Measurements from ENCODE around the gene CDC42BPG. TPM values are rescaled to one million over a fixed set of nuclear protein-coding genes. Genes with fewer than 3 reads are reported as not detected.

CDC42BPG gene
- total RNA-seq, 1 experiment from 2014 or later, result 24.9 TPM

GRCh38 chr11:64875369-64876228 lies 31.1 kb upstream of the CDC42BPG start:
- Histone ChIP-seq H3K79me2 (ENCODE audit: insufficient read depth, low read length) (no peaks in the 10 kb centered on the region), H3K23ac (ENCODE audit: insufficient read length, low read depth, low read length) (no peak overlapping the region), H3K4me2 (ENCODE audit: insufficient read depth, insufficient read length, low read length) (no peak overlapping the region), H2BK15ac (ENCODE audit: low read depth, low read length) (no peak overlapping the region), H2BK5ac (ENCODE audit: insufficient read length, low read length) (no peak overlapping the region), H3K27ac (ENCODE audit: insufficient read length, low read depth, low read length) (no peak overlapping the region), H3K27me3 (ENCODE audit: insufficient read depth, low read length) (no peaks in the 10 kb centered on the region), H4K8ac (replicated peaks; ENCODE audit: insufficient read length, low read depth, low read length) (no peak overlapping the region), H3K56ac (ENCODE audit: insufficient read length, low read depth, low read length) (no peak overlapping the region), H2BK12ac (ENCODE audit: insufficient read length, low read depth, low read length) (no peak overlapping the region), H4K20me1 (ENCODE audit: control insufficient read depth, insufficient read depth, insufficient read length) (no peaks in the 10 kb centered on the region), H4K5ac (ENCODE audit: insufficient read length, low read depth, low read length) (no peak overlapping the region), H2AFZ (ENCODE audit: low read length) (no peak overlapping the region), H4K91ac (ENCODE audit: insufficient read length, low read depth, low read length) (no peak overlapping the region), H2BK20ac (ENCODE audit: low read depth, low read length, poor library complexity, severe bottlenecking) (no peak overlapping the region), H3K14ac (ENCODE audit: insufficient read depth, low read length) (no peak overlapping the region), H3K9me3 (ENCODE audit: control insufficient read depth, low read depth, low read length) (no peaks in the 10 kb centered on the region), H3K79me1 (ENCODE audit: insufficient read depth, low read depth, low read length, poor library complexity, severe bottlenecking) (no peaks in the 10 kb centered on the region), H3T11ph (ENCODE audit: low read length) (no peak overlapping the region), H3K9ac (ENCODE audit: extremely low read depth, insufficient read length, low read length) (no peak overlapping the region), H3K18ac (ENCODE audit: insufficient read length, low read depth, low read length) (no peak overlapping the region), H2AK5ac (ENCODE audit: insufficient read length, low read length) (no peak overlapping the region), H2BK120ac (ENCODE audit: low read depth, low read length, poor library complexity, severe bottlenecking) (no peak overlapping the region), H3K23me2 (ENCODE audit: insufficient read length, low read depth, low read length, poor library complexity, severe bottlenecking) (peaks cover 19% of the 10 kb centered on the region), H3K4me1 (ENCODE audit: insufficient read depth, low read length) (no peaks in the 10 kb centered on the region; the same call in 1 of the 2 replicates), H3K4ac (ENCODE audit: low read depth, low read length) (no peak overlapping the region)
- no CpG with 5 or more reads among the region's 17 CpGs for WGBS (ENCODE audit: extremely low coverage, insufficient read length, low lambda C conversion rate)
- Mint-ChIP-seq H3K4me1 (peaks cover 23 to 26% of the 10 kb centered on the region in 2 experiments), H3K27me3 (ENCODE audit: low read depth) (peaks cover 8% of the 10 kb centered on the region), H3K4me3 (0 out of 5 replicates have a peak overlapping the region, but pooled peaks of 1 of the 2 experiments have one; percentile 32), H3K36me3 (ENCODE audit: insufficient read depth in 1 of 3, low read depth in 3 of 3) (peaks cover 4 to 14% (median 8%) of the 10 kb centered on the region in 3 experiments; a peak in 6 of 7 replicates), H3K9me3 (no peaks in the 10 kb centered on the region; a peak in 1 of 5 replicates), H3K27ac (no peak overlapping the region)
- DNase-seq, result no peak
- no peak for TF ChIP-seq CTCF (conservative IDR thresholded peaks at IDR 0.05)
